ENCODE results near the gene RHBDL2.
A peak's percentile ranks its signal among the peaks of the same experiment; 100 is the strongest.
"Not testable (repeated sequence)": the region's sequence is repeated elsewhere in the genome, so short reads cannot be mapped to it uniquely, and the experiment has no call there.

Gene RHBDL2

GRCh38 chr1:38973659-38974437, 32.2 kb upstream of the RHBDL2 start:
- no peak for DNase-seq
- Histone ChIP-seq H3K36me3 (replicated peaks) (no peaks in the 10 kb centered on the region), H3K27me3 (replicated peaks) (no peaks in the 10 kb centered on the region), H3K4me3 (ENCODE audit: low read depth, low read length) (no peak overlapping the region), H3K27ac (no peak overlapping the region)
- in situ Hi-C loops (cut with HindIII; ENCODE audit: low pct_ligation_motif_present, low sequenced_read_pairs): no loop called here
- TF ChIP-seq CTCF (IDR thresholded peaks at IDR 0.05; ENCODE audit: low read depth, low read length, missing control alignments): no peak

GRCh38 chr1:38973145-38973544, 31.5 kb upstream of the RHBDL2 start:
- in situ Hi-C loops (cut with HindIII; ENCODE audit: low pct_ligation_motif_present, low sequenced_read_pairs); H3K4me3 ChIP-seq (ENCODE audit: low read depth, low read length); H3K36me3 ChIP-seq (replicated peaks); DNase-seq; H3K27me3 ChIP-seq (replicated peaks); H3K27ac ChIP-seq: not testable (repeated sequence)

GRCh38 chr1:38964140-38964548, 22.5 kb upstream of the RHBDL2 start:
- H3K4me3 ChIP-seq (ENCODE audit: low read depth, low read length): no peak overlapping the region
- no peak overlapping the region for H3K27ac ChIP-seq
- no peaks in the 10 kb centered on the region for H3K27me3 ChIP-seq (replicated peaks)
- in situ Hi-C loops (cut with HindIII; ENCODE audit: low pct_ligation_motif_present, low sequenced_read_pairs): no loop called here
- no peaks in the 10 kb centered on the region for H3K36me3 ChIP-seq (replicated peaks)
- peak; percentile 18 for TF ChIP-seq CTCF (IDR thresholded peaks at IDR 0.05; ENCODE audit: low read depth, low read length, missing control alignments)
- no peak for DNase-seq

GRCh38 chr1:38962560-38962959, 20.9 kb upstream of the RHBDL2 start:
- Histone ChIP-seq H3K27me3 (replicated peaks) (no peaks in the 10 kb centered on the region), H3K4me3 (ENCODE audit: low read depth, low read length) (no peak overlapping the region), H3K27ac (no peak overlapping the region), H3K36me3 (replicated peaks) (no peaks in the 10 kb centered on the region)
- no peak for DNase-seq
- in situ Hi-C loops (cut with HindIII; ENCODE audit: low pct_ligation_motif_present, low sequenced_read_pairs): no loop called here
- TF ChIP-seq CTCF (IDR thresholded peaks at IDR 0.05; ENCODE audit: low read depth, low read length, missing control alignments): no peak

- in situ Hi-C loops (cut with HindIII; ENCODE audit: low pct_ligation_motif_present, low sequenced_read_pairs): no loop called here
- peak overlapping the region; percentile 64 for H3K27ac ChIP-seq
- DNase-seq: peak; percentile 76
- H3K36me3 ChIP-seq (replicated peaks): no peaks in the 10 kb centered on the region
- TF ChIP-seq CTCF (IDR thresholded peaks at IDR 0.05; ENCODE audit: low read depth, low read length, missing control alignments): no peak
- no peak overlapping the region for H3K4me3 ChIP-seq (ENCODE audit: low read depth, low read length)
- H3K27me3 ChIP-seq (replicated peaks): no peaks in the 10 kb centered on the region
These were observed 20.5 kb upstream of the RHBDL2 start for GRCh38 chr1:38962113-38962512.

GRCh38 chr1:38958967-38959366, 17.3 kb upstream of the RHBDL2 start:
- peak; percentile 56 for DNase-seq
- in situ Hi-C loops (cut with HindIII; ENCODE audit: low pct_ligation_motif_present, low sequenced_read_pairs): no loop called here

More at GRCh38 chr1:38958967-38959366, 17.3 kb upstream of the RHBDL2 start:
- Histone ChIP-seq H3K36me3 (replicated peaks) (no peaks in the 10 kb centered on the region), H3K27ac (no peak overlapping the region), H3K4me3 (ENCODE audit: low read depth, low read length) (no peak overlapping the region), H3K27me3 (replicated peaks) (no peaks in the 10 kb centered on the region)
- no peak for TF ChIP-seq CTCF (IDR thresholded peaks at IDR 0.05; ENCODE audit: low read depth, low read length, missing control alignments)

Measured in brain microvascular endothelial cell (primary cell).